ENCODE measurements around the gene CCR1.
A peak's percentile ranks its signal among the peaks of the same experiment; 100 is the strongest.
"Not testable (repeated sequence)": the region's sequence is repeated elsewhere in the genome, so short reads cannot be mapped to it uniquely, and the experiment has no call there.

Gene CCR1

GRCh38 chr3:46168583-46169345, 39.3 kb downstream of the CCR1 start:
- H3K27me3 ChIP-seq (ENCODE audit: control insufficient read depth, insufficient read depth, low read length): no peaks in the 10 kb centered on the region

GRCh38 chr3:46163556-46164041, 44.5 kb downstream of the CCR1 start:
- H3K9ac ChIP-seq (ENCODE audit: low read depth, low read length): no peak overlapping the region
- H3K27me3 ChIP-seq (ENCODE audit: control insufficient read depth, insufficient read depth, low read length): no peaks in the 10 kb centered on the region
- H3K27ac ChIP-seq (ENCODE audit: low read depth, low read length): peak overlapping the region; percentile 73
- no peak overlapping the region for H3K4me3 ChIP-seq (ENCODE audit: low read depth, low read length)
- H3K9me3 ChIP-seq (ENCODE audit: control insufficient read depth, insufficient read depth, low read length): 0 out of 2 replicates have a peak, but pooled peaks cover 3% of the 10 kb centered on the region
- no peaks in the 10 kb centered on the region for H3K36me3 ChIP-seq (ENCODE audit: control insufficient read depth, insufficient read depth, low read length)
- H3K4me1 ChIP-seq (ENCODE audit: control insufficient read depth, insufficient read depth, low read length): 0 out of 2 replicates have a peak, but pooled peaks cover 4% of the 10 kb centered on the region

More at GRCh38 chr3:46168583-46169345, 39.3 kb downstream of the CCR1 start:
- no peak overlapping the region for H3K9ac ChIP-seq (ENCODE audit: low read depth, low read length)
- H3K9me3 ChIP-seq (ENCODE audit: control insufficient read depth, insufficient read depth, low read length): 0 out of 2 replicates have a peak, but pooled peaks cover 3% of the 10 kb centered on the region
- no peak overlapping the region for H3K4me3 ChIP-seq (ENCODE audit: low read depth, low read length)
- H3K27ac ChIP-seq (ENCODE audit: low read depth, low read length): no peak overlapping the region
- H3K4me1 ChIP-seq (ENCODE audit: control insufficient read depth, insufficient read depth, low read length): no peaks in the 10 kb centered on the region
- no peaks in the 10 kb centered on the region for H3K36me3 ChIP-seq (ENCODE audit: control insufficient read depth, insufficient read depth, low read length)

- 0 out of 2 replicates have a peak, but pooled peaks cover 3% of the 10 kb centered on the region for H3K9me3 ChIP-seq (ENCODE audit: control insufficient read depth, insufficient read depth, low read length)
- H3K27me3 ChIP-seq (ENCODE audit: control insufficient read depth, insufficient read depth, low read length): no peaks in the 10 kb centered on the region
- H3K4me1 ChIP-seq (ENCODE audit: control insufficient read depth, insufficient read depth, low read length): 0 out of 2 replicates have a peak, but pooled peaks cover 4% of the 10 kb centered on the region
- H3K9ac ChIP-seq (ENCODE audit: low read depth, low read length): no peak overlapping the region
- no peaks in the 10 kb centered on the region for H3K36me3 ChIP-seq (ENCODE audit: control insufficient read depth, insufficient read depth, low read length)
- H3K4me3 ChIP-seq (ENCODE audit: low read depth, low read length): no peak overlapping the region
- H3K27ac ChIP-seq (ENCODE audit: low read depth, low read length): peak overlapping the region; percentile 73
These were observed 45.0 kb downstream of the CCR1 start for GRCh38 chr3:46162975-46163555.

- not testable (repeated sequence) for H3K9me3 ChIP-seq (ENCODE audit: control insufficient read depth, insufficient read depth, low read length); H3K27ac ChIP-seq (ENCODE audit: low read depth, low read length); H3K9ac ChIP-seq (ENCODE audit: low read depth, low read length); H3K4me3 ChIP-seq (ENCODE audit: low read depth, low read length); H3K4me1 ChIP-seq (ENCODE audit: control insufficient read depth, insufficient read depth, low read length); H3K27me3 ChIP-seq (ENCODE audit: control insufficient read depth, insufficient read depth, low read length); H3K36me3 ChIP-seq (ENCODE audit: control insufficient read depth, insufficient read depth, low read length)
These were observed 50.4 kb downstream of the CCR1 start for GRCh38 chr3:46157685-46158084.

GRCh38 chr3:46154311-46154710, 53.8 kb downstream of the CCR1 start:
- Histone ChIP-seq H3K27ac (ENCODE audit: low read depth, low read length) (no peak overlapping the region), H3K4me1 (ENCODE audit: control insufficient read depth, insufficient read depth, low read length) (no peaks in the 10 kb centered on the region), H3K27me3 (ENCODE audit: control insufficient read depth, insufficient read depth, low read length) (no peaks in the 10 kb centered on the region), H3K9me3 (ENCODE audit: control insufficient read depth, insufficient read depth, low read length) (no peaks in the 10 kb centered on the region), H3K36me3 (ENCODE audit: control insufficient read depth, insufficient read depth, low read length) (no peaks in the 10 kb centered on the region), H3K9ac (ENCODE audit: low read depth, low read length) (no peak overlapping the region), H3K4me3 (ENCODE audit: low read depth, low read length) (no peak overlapping the region)
